ENCODE measurements around the gene GRIN1.
"Not testable (repeated sequence)": the region's sequence is repeated elsewhere in the genome, so short reads cannot be mapped to it uniquely, and the experiment has no call there.

DNA sequence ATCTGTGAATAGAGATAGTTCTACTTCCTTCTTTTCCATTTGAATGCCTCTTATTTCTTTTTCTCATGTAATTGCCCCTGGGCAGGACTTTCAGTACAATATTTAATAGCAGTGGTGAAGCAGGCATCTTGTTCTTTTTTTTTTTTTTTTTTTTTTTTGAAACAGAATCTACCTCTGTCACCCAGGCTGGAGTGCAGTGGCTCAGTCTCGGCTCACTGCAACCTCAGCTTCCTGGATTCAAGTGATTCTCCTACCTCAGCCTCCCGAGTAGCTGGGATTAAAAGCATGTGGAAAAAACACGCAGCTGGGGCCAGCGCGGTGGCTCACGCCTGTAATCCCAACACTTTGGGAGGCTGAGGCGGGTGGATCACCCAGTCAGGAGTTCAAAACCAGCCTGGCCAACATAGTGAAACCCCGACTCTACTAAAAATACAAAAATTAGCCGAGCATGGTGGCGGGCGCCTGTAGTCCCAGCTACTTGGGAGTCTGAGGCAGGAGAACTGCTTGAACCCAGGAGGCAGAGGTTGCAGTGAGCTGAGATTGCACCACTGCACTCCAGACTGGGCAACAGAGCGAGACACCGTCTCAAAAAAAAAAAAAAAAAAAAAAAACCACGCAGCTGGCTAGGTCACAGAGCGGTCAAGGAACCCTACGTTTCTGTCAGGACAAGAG is 16.0 kb upstream of the GRIN1 start:
- TF ChIP-seq POLR2A, POLR2AphosphoS5, TAF1, SPI1 (IDR thresholded peaks at IDR 0.05; ENCODE audit: low read depth, low read length): not testable (repeated sequence)
